Measurements from ENCODE around the gene LRCH1.

LRCH1 gene

DNA sequence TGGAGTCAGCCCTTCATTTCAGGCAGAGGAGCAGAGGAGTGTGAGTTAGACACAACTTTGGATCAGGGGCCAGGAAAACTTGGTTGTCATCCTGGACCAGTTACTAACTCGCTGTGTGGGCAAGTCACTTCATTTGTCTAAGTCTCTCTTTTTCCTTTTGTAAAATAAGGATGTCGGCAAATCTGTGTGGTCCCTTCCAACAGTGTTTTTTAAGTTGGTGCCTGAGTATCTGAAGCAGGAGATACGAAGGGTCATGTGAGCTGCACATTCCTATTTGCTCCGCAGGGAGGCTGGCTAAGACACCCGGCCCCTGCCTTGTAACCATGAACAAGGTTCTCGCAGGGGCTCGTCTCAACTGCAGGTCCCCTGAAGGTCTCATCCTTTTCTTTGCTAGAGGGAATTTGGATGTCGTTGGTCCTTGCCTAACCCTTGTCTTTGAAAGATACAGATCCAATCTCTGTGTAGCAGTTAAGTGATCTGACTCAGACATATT lies 64.3 kb downstream of the LRCH1 start:
- DNase-seq: peak; percentile 83

DNA sequence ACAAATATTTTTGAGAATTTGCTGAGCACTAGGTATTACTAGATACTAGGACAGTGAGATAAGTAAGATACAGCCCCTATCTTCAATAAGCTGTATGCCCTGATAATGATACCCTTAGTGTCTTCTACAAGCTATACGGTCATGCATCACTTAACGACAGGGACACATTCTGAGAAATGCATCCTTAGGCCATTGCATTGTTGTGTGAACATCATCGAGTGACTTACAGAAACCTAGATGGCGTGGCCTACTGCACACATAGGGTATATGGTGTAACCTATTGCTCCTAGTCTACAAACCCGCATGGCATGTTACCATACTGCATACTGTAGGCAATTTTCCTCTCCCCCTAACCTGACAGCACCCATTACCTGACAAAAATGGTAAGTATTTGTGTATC lies 64.9 kb downstream of the LRCH1 start:
- DNase-seq: no peak

DNA sequence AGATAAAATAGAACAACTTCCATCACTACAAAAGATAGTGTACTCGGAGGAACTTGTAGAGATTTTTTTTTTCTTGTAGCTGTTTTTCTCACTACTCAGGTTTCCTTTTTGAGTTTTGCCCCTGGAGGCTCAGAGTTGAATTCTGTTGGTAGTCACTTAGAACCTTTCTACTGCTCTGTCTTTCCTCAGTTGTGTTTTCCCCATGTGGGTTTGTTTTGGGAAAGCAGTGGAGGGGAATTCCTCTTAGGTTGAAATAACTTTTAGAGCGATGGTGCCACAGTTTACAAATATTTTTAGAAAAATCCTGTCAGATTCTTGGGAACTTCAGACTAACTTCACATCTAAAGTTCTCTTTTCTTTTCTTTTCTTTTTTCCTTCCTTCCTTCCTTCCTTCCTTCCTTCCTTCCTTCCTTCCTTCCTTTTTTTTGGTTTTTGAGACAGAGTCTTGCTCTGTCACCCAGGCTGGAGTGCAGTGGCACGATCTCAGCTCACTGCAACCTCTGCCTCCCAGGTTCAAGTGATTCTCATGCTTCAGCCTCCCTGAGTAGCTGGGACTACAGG lies 65.8 kb downstream of the LRCH1 start:
- DNase-seq: no peak

DNA sequence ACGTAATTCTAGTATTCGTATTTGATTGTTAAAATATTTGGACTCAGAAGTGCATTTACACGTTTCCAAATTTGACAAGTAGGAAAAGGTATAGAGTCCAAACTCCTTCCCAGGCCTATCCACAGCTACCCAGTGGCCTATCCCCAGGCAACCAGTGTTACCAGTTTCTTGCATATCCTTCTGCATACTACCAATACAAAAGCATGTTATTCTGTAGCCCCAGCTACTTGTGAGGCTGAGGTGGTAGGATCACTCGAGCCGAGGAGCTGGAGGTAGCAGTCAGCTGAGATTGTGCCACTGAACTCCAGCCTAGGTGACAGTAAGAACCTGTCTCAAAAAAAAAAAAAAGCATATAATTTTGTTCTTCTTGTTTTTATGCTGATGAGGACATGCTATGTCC lies 67.1 kb downstream of the LRCH1 start:
- DNase-seq: peak; percentile 50

DNA sequence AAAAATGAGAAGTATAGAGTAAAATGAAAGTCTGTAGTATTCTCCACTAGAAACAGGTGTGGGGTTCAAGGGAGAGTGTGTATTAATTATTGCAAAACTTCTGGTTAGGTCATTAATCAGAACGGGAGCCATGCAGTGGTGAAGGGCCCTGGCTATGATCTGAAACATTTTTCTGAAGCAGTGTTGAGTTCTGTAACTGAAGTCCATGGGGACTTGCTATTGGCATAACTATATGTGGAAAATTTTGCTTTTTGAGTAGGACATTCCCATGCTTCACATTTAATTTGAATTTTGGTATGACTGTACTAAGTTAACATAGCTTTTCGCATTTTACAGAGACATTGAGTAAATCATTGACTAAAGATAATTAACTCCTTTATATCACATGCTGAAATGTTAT lies 67.5 kb downstream of the LRCH1 start:
- peak; percentile 11 for DNase-seq

DNA sequence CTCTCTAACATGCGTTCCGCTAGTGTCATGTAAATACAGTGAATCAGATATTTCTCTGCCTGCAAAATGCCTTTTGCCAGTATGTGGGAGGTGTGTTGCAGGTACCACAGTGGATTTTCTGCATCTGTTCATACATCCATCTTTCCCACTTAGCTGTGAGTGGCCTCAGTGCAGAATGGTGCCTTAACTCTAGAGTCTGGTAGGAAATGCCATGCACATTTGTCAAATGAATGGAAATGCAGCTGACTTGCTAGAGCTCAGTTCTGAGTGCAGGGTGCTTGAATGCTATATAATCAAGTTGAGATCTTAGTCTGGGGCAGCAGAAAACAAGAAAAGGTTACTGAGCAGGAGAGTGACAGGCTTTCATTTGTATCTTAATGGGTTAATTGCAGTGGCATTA lies 68.2 kb downstream of the LRCH1 start:
- DNase-seq: peak; percentile 64

DNA sequence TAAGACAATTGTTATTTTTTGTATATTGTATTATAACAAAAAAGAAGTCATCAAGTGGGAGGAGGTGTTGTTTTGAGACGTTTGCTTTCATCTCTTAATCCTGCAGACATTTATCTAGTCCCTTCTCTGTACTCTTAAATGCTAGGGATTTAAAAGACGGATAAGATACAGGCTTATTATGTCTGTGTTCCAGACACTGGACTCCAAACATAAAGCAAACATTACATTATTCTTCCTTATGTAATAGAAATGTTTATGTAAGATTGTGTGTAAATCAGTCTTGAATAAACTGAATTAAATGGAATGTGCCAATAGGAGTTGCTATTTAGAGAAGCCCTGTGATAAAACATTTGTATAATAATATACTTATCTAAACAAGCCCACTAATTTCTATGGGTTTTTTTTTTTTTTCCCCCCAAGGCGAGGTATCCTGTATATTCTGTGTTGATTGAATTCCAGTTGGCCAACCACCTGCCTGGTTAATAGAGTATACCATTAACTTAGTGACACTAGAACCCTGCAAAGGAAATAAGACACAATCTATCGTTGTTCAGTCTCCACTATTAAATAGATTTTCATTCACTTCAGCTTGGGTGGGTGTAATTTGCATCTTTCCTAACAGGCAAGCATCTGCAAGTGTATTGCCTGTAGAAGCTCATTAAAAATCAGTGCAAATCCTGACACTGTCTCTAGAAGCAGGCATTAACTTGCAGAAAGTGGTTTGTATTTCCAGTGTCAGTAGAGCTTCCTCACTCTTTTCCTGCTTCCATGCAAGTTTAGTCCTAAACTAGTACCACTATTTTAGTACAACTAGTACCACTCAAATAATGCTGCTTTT lies 69.0 kb downstream of the LRCH1 start:
- no peak for DNase-seq

DNA sequence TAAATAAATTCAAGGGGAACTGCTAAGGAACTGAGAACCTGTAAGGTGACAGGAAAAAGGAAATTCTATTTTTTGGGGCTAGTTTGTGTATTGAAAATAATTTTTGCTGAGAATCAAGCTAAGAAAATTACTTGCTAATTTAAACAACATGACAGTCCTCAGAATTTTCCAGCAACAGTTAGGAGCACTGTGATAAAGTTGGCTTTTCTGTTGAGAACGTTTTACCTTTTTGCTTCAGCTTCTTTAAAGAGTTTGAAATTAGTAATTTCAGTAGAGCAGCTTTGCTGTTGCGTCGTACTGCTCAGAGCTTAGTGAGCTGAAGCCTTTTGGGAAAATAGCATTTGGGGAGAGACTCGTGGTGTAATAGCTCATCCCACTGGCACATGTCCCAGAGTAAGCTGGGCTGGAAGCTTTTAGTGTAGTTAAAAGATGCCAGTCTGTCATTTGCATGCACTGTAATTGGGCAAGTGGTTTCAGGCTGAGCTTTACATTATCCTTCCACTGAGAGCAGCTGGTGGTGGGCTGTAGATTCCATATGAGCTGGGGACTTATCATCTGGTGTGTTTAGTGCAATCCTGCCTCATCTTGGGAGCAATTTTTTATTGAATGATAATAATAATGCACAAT lies 69.8 kb downstream of the LRCH1 start:
- DNase-seq: no peak

DNA sequence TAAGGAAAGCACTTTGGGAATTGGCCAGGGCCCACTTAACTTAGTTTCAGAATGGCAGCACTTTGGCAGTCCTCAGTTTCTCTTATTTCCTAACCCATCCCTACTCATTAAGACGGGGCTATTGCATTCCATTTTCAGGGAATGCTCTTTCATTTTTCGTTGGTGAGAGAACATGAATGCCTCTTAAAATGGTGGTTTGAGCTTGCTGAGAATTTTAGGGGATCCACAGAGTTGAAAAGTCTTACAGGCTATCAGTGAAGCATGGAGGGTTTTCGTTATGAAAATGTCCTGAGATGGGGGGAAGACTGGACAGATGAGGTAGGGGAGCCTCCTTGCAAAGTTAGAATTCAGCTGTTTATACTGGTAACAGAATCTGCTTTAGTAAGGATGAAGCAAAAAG lies 71.4 kb downstream of the LRCH1 start:
- no peak for DNase-seq

DNA sequence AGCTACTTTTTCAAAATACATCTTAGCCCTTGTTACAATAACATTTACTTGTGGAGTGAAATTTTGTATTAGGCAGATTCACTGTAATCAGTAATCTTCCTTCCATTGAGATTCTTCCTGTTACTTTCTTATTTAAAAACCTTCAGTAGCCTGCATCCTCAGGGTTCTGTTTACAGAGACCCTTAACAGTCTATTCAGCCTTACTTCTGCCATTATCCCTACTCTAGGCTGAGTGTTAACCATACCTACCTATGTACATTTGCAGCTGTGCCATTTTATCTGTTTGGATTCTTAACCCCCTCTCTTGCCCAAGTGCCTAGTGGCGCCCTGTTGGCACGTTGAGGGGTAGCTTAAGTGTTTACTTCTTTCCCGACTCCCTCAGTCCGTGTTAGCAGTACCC lies 71.9 kb downstream of the LRCH1 start:
- no peak for DNase-seq

DNA sequence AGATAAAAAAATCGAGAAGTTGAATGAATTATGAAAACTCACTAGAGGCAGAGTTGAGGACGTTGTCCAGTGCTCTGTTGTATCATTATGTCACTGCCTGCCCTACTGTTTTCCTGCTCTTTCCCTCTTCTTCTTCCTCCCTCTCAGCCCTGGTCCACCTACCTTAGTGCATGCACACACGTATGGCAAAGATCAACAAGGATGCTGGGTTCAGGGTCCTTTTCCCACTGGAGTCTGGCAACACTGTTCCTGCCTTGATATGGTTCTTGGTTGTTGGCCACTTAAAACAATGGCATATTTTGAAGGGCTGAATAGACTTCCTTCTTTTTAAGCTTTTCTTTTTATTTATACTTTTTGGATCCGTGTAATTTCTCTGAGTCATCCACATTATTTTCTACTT lies 74.5 kb downstream of the LRCH1 start:
- no peak for DNase-seq

DNA sequence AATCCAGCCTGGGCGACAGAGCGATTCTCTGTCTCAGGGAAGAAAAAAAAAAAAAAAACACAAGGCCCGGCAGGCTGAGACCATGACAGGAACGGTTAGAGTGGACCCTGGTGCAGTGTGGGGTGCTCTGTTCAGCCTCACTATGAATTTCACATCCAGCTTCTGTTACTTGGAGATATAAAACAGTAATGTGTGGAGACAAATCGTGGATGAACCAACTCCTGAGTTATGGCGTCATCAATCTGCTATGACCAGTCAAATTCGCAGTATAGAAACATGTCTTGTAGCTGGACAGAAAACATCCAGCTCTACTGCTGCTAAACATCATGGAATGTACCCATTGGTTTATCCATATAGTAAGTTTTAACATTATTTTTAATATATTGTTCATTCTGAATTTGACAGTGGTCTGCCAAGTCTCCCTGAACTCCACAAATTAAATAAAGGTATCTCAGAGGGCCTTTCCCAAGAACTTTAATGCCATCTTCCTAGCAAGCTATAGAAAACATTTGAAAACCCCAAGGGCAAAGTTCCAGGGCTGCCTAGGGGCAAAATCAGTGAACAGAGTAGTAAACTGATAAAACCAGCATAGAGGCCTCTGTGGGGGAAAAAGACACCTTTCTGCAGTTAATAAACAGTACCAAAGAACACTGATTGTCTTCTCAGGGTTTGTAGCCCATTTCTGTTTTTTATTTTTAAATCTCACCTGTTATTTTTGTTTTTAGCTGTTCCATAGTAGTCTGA lies 75.8 kb downstream of the LRCH1 start:
- no peak for DNase-seq

DNA sequence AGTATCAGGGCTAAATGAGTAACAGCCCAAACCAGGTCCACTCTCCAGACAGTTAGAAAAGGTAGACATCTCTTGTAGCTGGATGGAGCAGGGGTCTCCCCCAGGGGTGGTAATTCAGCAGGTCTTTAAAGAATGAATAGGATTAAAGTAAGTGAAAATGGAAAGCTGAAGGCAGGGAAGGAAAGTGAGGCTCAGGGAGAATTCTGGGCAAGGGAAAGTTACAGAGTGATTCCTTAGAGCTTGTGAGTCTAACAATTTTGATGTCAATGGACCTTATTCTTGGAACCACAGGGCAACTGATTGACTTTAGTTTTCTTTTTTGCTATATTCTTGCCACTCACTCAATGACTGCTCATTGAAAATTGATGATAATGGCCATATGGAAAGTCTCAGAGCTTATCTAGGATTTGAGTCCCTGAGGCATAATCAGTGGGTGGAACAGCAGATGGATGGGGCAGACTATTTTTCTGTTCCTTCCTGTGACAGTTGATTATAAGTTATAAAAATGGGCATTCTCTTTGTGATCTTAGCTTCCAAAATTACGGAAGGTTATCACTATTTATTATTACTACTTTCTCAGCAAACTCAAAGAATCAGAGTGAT lies 76.9 kb downstream of the LRCH1 start:
- no peak for DNase-seq

DNA sequence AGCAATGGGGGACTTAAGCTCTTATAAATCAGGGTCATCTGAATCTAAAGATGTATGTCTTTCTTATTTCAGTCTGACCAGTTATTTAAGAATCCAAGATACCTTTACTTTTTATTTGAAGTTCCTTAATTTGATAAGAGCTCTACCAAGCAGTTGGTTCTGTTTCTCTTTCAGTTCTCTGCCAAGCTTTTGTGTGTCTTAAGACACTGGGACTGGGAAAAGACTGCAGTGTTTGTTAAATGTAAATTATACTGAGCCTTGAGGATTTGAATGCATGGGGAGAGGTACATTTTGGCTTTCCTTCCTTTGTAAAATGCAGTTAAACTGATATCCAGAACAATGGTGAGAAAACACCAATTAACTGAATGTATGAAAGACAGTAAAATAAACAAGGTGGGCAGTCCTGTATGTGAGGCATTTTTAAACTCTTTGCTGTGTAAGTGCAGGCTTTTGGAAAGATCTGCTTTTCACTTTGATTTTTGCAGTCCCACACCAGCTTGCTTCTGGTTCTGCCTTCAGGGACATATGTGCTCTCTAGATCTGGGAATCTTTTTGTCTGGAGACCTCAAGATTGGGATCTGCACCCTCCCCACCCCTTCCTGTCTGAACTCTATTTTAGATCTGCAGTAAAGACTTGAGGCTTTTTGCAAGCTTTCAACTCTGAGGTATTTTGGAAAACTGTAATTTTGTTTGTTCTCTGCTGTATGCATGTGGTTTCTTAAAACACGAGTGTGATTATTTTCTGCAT lies 77.6 kb downstream of the LRCH1 start:
- DNase-seq: no peak

DNA sequence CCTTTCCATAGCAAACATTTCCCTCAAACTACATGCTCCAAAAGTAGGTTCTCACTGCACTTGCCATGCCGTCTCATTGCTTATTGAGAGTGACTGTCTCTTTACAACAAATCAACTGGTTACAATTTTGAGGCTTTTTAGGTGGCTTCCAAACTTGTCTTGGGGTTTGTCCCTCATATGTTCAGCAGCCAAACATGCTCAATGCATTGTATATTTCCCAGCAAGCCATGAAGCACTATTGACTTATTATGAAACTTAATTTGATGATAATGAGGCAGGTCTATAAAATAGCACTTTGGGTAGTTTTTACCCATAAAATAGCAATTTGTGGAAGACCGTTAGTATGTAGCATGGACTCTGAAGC lies 78.2 kb downstream of the LRCH1 start:
- no peak for DNase-seq

DNA sequence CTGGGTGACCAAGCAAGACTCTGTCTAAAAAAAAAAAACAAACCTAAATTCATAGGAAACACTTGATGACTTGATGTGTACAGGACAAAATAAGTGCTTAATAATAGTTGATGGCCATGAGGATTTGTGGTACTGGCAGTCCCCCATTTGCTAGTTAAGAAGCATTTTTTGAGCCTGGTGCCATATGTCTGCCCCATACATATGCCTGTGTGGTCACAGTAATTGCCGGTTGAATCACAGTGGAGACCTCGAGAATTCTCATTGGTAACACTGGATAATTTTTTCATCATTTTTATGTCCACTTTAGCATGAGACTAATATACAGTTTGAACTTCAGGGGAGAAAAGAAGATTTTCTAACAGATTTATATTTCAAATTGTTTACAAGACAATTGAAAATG lies 79.2 kb downstream of the LRCH1 start:
- no peak for DNase-seq

DNA sequence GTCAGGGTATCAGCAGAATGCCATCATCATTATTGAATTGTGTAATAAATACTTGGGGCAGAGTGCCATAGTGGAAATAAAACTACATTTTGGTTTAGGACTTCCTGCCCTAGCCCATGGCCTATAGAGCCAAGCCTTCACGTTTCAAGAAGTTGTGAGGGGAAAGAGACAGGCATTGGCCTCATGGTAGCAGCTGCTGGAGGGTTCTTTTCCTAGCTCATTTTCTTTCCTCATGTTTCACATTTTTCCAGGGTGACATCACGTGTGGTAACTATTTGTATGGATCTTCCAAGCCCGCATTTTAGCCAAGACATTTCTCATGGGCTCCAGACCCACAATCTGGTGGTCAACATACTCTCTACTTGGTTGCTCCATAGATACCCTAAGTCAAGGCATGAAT lies 80.4 kb downstream of the LRCH1 start:
- peak; percentile 79 for DNase-seq

DNA sequence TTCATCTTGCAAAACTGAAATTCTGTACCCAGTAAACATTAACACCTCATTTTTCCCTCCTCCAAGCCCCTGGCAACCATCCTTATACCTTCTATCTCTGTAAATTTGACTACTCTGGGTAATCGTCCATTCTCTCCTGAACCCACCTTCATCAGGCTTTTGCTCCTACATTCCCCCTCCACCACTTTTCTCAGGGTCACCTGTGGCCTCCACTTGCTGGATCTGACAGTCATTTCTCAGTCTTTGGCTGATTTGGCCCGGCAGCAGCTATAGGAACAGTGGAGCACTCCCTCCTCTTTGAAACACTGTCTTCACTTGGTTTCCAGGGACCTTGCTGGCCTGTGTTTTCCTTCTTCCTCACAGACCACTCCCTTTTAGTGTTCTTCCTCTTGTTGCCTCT lies 83.5 kb downstream of the LRCH1 start:
- no peak for DNase-seq

DNA sequence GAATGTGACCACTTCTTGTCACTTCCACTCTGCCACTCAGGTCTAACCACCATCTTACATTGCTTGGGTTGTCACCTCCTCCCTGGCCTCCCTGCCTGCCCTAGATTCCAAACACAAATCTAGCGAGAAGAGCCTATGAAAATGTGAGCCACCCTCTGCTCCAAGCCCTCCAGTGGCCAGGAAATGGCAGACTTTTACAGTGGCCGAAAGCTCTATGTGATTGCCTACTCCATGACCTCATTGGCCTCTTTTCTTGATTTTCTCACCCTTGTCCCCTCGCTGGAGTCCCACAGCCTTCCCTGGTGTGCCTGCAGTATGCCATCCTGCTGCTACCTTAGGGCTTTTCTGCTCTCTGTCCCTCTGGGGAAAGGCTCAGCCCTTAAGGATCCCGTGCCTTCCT lies 84.2 kb downstream of the LRCH1 start:
- DNase-seq: no peak

DNA sequence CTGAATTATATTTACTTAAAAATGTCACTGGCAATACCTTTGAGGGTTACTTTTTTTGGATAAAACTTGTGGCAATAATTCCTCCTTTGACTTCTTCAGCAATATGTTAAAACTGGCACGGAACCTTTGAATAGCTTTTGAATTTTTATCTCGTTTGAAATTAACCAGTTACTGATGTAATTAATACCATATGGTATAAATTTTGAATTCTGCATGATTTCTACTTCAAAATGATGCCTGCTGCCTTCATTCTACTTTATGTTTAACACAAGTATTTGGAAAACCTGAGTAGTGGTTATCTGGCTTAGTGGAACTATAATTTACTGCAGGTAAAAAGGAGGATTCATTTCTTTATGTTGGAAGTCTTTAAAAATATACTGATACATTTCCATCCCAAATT lies 85.3 kb downstream of the LRCH1 start:
- DNase-seq: no peak

DNA sequence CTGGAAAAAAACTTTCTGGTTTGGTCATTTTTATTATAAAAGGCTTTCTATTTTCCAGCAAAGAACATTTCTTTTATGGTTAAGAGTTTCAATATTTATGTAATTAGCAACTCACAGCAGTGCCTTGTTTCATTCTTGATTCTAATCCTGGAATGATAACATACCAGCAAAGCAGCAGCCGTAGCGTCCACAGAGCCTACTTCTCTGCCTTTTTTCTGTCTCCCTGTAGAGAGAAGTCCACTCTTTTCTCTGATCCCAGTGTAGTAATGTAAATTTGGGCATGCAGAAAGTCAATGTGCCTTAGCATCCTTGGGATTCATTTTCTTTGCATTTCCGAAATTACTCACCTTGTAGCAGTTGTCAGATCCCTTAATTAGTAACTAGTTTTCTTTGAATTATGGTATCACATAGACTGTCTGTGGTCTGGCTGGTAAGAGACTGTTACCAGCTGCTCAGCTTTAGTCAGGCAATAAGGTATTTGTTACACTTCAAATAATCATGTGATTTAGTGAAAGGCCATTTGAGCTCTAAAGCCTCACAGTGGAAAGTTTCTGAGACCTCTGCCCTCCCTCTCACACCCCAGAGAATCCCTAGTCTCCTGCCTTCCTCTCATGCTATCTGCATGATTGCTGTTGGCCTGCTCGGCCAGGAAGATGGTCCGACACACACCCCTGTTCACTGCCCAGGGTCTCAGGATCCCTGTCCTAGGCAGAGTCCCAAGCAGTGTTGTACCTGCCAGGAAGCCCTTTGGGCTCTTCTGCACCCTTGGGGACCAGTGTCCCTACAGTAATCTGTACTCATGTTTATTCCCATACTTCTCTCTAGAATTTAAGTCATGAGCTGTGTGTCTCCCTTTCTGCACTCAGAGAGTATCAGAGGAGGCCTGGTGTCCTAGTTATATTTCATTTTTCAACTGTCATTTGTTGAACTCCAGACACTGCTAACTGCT lies 86.3 kb downstream of the LRCH1 start:
- DNase-seq: no peak

Data from islet precursor cell (in vitro differentiated cells).